Sciatic nerve (tissue), 2 donors: Measurements from ENCODE around the gene MGRN1. TPM values are rescaled to one million over a fixed set of nuclear protein-coding genes. Genes with fewer than 3 reads are reported as not detected.

Experiments used
- ATAC-seq: fragments of 200-7000 bp; cut with Tn5 transposase; one replicate; pipeline ENCODE4 v1.9.1; 2020; ENCODE audit warnings: mild to moderate bottlenecking, moderate library complexity
- DNase-seq: peaks from one replicate; pipeline ENCODE4 v3.0.0-alpha.2; 2020; ENCODE audit warnings: low spot score
- intact Hi-C: fragments of 100-400 bp; cut with DNase I; formaldehyde crosslinking; loops from one replicate; pipeline ENCODE4 v1.14.2; 2022
- total RNA-seq: library from RNA; stranded (reverse); fragmentation: NEBNext Ultra II Directional; extraction: Animal tissue kit (Norgen Biotek cat#: 25700); gene quantifications from one replicate; pipeline ENCODE4 v1.2.1, GENCODE V29; 2021
- donor health status: DM: no; HTN: no; CAD: no.
- donor health status: DM: no; HTN: no; CAD: no.

The MGRN1 gene
- total RNA-seq, 1 donor from 2014 or later: 75.3 TPM

DNA sequence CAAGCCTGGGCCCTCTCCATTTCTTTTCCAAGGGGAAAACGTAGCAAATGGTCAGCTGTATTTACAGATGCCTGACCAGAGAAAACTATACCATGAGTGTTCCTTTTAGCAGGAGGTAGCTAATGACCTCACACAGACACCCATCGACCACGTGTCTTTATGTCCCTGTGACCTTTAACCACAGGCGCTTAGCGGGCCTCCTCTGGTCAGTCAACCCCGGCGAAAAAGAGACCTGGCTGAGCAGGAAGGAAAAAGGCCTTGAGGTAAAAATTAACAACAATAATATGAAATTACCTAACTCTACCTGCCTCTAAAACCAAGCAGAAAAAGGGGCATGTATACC is 77.8 kb downstream of the MGRN1 start:
- DNase-seq (no peak), ATAC-seq (no peak)
- intact Hi-C loops: no loop called here

DNA sequence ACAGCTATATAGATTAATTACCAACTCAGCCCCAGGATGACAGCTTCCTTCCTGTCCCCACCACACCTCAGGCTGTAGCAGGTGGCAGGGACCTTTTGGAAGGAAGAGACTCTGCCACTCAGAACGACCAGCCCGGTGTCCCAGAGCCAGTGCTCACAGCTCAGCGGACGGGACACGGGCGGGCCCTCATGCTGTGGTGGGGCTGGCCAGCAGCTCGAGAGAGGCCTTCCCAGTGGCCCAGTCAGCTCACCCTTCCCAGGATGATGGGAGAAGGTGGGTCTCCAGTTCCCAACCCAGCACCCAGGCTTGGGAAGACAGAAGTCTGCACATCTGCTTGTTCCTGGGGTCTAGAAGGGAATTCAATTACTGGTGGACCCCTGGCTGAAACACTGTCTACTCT is 79.3 kb downstream of the MGRN1 start:
- intact Hi-C loops: no loop called here
- no peak for DNase-seq
- no peak for ATAC-seq

- no peak for DNase-seq
- intact Hi-C loops: no loop called here
- no peak for ATAC-seq
Measured at GRCh38 chr16:4704491-4704890, 79.9 kb downstream of the MGRN1 start.

DNA sequence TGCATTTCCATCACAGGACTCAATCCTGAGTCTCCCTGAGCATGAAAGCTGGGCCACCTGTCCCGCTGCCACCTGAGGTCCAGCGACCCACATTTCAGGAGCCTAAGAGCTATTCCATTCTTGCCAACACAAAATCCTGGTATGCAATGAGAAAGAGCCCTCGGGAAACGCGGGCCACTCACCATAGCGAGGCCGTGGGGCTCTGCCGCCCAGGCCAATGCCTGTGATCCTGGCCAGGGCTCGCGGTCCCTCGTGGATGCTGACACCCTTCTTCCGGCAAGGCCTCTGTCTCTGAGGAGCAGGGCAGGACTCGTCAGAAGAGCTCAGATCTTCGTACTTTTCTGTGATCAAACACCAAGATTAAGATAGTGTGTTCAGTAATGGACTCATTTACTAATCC is 80.3 kb downstream of the MGRN1 start:
- intact Hi-C loops: no loop called here
- DNase-seq (no peak), ATAC-seq (no peak)

- intact Hi-C loops: no loop called here
Measured at GRCh38 chr16:4706871-4707270, 82.2 kb downstream of the MGRN1 start.

DNA sequence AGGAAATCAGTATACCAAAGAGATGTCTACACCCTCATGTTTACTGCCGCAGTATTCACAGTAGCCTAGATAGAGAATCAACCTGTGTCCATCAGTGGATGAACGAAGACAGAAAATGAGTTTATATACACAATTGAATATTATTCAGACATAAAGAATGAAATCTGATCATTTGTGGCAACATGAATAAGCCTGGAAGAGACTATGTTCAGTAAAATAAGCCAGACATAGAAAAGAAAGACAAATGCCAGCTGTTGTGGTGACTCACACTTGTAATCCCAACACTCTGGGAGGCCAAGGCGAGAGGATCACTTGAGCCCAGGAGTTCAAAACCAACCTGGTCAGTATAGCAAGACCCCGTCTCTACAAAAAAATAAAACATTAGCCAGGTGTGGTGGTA is 84.9 kb downstream of the MGRN1 start:
- DNase-seq (no peak), ATAC-seq (no peak)
- intact Hi-C loops: no loop called here

More at GRCh38 chr16:4706871-4707270, 82.2 kb downstream of the MGRN1 start:
- ATAC-seq: no peak
- DNase-seq: no peak

DNA sequence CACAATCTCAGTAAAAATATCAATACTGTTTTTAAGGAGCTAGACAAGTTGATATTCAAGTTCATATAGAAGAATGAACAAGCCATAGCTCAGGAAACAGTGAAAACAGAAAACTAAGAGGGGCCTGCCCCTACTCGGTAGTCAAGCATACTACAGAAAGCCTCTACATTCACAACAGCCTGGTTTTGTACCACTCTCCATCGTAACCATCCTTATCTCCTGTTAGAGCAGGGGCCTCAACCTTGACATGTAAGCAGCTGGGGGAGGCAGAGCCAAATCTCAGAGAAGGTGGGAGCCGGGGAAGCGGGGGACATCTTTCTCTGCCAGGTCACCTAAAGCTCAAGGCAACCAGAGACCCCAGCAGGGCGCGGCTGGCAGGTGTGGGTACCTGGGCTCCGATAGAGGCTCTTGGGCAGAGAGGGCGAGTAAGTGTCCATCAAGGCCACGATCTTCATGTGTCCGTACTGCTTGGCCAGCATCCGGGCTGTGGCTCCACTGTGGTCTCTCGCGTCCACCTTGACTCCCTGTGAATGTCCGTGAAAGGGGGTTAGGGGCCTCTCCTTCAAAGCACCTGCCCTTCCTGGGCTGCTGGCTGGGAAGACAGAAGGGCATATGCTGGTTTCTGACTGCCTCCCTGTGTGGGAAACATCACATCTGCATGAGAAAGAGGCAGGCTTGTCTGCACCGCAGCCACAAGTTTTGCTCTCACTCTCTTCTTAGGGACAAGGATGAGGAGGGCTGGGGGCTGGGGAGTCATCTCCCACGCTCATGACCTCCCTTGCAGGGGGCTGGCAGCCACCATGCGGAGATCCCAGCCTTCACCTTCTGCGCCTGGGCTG is 89.3 kb downstream of the MGRN1 start:
- DNase-seq: no peak
- intact Hi-C loops: no loop called here
- ATAC-seq: no peak

DNA sequence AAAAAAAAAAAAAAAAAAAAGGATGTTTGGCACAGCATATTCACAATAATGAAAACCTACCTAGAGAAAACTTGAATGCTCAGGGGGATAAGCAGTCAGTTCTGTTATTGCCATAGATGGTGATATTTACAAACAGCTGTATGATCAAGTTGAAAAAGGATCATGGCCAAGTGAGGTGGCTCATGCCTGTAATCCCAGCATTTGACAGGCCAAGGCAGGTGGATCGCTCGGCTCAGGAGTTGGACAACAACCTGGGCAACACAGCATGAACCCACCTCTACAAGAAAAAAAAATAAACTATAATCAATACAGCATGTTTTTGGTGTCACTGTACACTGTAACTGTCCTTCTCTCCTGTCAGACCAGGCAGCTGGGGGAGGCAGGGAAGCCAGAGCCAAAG is 90.4 kb downstream of the MGRN1 start:
- intact Hi-C loops: no loop called here
- ATAC-seq: no peak
- DNase-seq: no peak

- intact Hi-C loops: no loop called here
- DNase-seq (no peak), ATAC-seq (no peak)
Measured at GRCh38 chr16:4718466-4718865, 93.8 kb downstream of the MGRN1 start.

DNA sequence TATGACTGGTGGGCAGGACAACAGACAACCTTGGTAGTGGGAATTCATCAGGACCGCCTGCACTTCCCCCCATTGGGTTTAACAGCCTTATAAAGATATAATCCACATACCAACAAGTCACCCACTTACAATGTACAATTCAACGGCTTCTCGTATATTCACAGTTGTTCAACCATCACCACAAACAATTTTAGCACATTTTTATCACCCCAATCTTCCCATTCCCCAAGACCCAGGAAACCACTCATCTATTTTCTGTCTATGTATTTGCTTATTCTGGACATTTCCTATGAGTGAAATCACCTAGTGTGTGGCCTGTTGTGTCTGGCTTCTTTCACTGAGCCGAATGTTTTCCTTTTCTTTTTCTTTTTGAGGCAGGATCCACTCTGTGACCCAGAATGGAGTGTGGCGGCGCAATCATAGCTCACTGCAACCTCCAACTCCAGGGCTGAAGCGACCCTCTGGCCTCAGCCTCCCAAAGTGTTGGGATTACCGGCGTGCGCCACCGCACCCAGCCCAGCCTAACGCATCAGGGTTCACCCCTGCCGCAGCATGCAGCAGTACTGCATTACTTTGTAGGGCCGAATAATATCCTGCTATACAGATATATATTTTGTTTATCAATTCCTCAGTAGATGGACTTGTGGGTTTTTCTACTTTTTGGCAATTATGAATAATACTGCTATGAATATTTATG is 98.6 kb downstream of the MGRN1 start:
- intact Hi-C loops: no loop called here
- ATAC-seq: no peak

DNA sequence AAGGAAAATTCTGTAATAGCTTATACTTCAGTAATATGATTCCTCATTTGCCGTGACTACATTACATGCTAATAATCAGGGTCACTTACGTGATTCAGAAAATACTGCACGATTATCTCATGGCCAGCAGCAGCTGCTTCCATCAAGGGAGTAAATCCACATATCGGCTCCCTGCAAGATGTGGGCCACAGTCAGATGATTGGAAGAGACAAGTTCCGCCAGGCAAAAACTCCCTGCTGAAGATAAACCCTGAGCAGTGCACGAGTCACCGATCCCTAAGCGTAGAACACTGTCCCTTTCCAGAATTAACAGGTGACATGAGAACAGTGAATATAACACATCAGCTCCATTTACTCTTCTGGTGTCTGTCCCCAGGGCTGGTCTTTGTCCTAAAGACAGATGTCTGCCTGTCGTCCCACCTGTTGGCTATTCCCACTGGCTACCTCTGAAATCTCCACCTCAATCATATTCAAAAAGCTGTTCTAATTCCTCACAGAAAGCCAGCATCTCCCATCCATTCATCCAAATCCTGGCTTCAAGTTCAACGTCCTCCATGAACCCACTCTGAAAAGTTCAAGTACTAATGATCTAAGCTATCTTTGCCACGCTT is 100.1 kb downstream of the MGRN1 start:
- ATAC-seq: no peak
- intact Hi-C loops: no loop called here
- DNase-seq: no peak

More for the DNA sequence above, 98.6 kb downstream of the MGRN1 start:
- no peak for DNase-seq

- ATAC-seq: peak; percentile 24
- intact Hi-C loops: no loop called here
- no peak for DNase-seq
Measured at GRCh38 chr16:4726616-4727015, 102.0 kb downstream of the MGRN1 start.

GRCh38 chr16:4728676-4729075 is 104.0 kb downstream of the MGRN1 start:
- no peak for ATAC-seq
- DNase-seq: no peak
- intact Hi-C loops: no loop called here

- intact Hi-C loops: no loop called here
- DNase-seq (no peak), ATAC-seq (no peak)
Measured at GRCh38 chr16:4729876-4730275, 105.2 kb downstream of the MGRN1 start.

DNA sequence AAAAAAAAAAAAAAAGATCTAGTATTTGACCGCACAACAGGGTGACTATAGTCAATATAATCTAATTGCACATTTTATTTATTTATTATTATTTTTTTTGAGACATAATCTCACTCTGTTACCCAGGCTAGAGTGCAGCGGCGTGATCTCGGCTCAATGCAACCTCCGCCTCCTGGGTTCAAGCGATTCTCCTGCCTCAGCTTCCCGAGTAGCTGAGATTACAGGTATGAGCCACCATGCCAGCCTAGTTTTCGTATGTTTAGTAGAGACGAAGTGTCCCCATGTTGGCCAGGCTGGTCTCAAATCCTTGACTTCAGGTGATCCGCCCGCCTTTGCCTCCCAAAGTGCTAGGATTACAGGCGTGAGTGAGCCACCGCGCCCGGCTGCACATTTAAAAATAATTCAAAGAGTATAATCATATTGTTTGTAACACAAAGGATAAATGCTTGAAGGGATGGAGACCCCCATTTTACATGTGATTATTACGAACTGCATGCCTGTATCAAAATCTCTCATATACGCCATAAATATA is 108.7 kb downstream of the MGRN1 start:
- intact Hi-C loops: no loop called here
- DNase-seq (no peak), ATAC-seq (no peak)

GRCh38 chr16:4733747-4734062 is 109.1 kb downstream of the MGRN1 start:
- no peak for ATAC-seq
- intact Hi-C loops: no loop called here

GRCh38 chr16:4734063-4734729 is 109.6 kb downstream of the MGRN1 start, which contains the start of the genes ANKS3 and DNAAF8:
TSS of gene ANKS3 (minus strand) at chr16:4734271. CDS start at chr16:4730149, 4,122 bp downstream.
TSS of gene DNAAF8 (plus strand) at chr16:4734537. CDS start at chr16:4736515, 1,978 bp downstream.
- DNase-seq: peak; percentile 95
- intact Hi-C loops: no loop called here

More at GRCh38 chr16:4733747-4734062, 109.1 kb downstream of the MGRN1 start:
- DNase-seq: peak; percentile 68

DNA sequence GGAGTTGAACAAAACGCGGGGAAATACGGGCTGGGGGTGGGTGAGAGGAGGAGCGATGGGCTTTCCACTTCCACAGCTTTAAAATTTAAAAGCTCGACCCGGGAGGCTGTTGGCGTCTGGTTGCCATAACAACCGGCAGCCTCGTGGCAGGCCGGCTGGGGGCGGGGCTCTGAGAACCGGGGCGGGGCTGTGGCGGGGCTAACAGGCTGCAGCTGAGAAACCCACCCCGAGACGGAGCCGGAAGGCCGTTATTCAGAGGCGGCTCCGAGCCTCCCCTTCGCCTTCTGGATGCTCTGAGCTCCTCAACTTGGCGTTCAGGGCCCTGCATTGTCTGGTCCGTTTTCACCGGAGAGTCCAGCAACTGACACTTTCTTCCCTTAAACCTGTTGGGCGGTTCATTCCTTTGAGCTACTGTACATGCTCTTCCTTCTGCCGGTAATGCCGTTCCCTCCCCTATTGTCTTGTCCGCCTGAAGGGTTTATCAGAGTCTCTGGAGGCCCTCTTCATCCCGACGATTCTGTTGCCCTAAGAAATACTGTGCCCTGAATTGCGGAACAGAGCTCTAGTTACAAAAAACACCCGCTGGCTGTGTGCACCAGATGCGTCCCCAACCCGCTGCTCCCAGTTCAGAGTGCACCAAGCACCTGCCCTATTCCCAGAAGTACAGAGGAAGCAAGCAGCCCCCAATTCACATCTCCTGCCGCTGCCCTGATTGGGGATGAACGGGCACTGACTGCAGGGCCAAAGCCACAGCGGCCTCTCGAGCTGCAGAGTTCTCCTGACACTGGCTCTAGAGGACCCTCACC is 110.3 kb downstream of the MGRN1 start:
- DNase-seq (peak; percentile 94), ATAC-seq (peak; percentile 92)
- intact Hi-C loops: no loop called here

More at GRCh38 chr16:4734063-4734729, 109.6 kb downstream of the MGRN1 start, which contains the start of the genes ANKS3 and DNAAF8:
- peak; percentile 98 for ATAC-seq
